HG02763 (cell line): ENCODE results near the gene ZDHHC4.

Experiments used
- ATAC-seq: cut with Tn5 transposase; IDR thresholded peaks from one replicate; pipeline ENCODE4 v1.9.1; 2021; ENCODE audit warnings: mild to moderate bottlenecking, moderate library complexity; ENCODE audit not compliant: unreplicated experiment

The ZDHHC4 gene

DNA sequence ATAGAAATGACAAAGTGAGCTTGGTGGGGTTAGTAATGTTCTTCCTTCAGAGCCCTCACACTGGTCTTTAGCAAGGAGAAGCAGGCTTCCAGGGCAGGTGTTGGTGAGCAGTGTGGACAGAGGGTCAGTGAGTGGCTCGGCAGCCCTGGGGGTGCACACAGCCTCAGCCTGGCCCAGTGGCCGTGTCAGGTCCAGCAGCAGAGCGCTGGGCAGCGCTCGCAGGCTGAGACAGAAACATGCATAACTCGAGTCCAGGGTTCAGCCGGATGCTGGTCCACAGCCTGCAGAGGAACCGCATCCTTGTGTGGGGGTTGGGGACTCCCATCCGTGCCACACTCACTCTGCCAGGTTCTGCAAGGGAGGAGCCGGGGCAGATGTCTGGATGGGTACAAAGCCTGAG is 27.2 kb downstream of the ZDHHC4 start:
- ATAC-seq: no peak

GRCh38 chr7:6606866-6607583 is 29.8 kb downstream of the ZDHHC4 start:
- no peak for ATAC-seq

- ATAC-seq: no peak
Measured at GRCh38 chr7:6607651-6608051, 30.4 kb downstream of the ZDHHC4 start.

DNA sequence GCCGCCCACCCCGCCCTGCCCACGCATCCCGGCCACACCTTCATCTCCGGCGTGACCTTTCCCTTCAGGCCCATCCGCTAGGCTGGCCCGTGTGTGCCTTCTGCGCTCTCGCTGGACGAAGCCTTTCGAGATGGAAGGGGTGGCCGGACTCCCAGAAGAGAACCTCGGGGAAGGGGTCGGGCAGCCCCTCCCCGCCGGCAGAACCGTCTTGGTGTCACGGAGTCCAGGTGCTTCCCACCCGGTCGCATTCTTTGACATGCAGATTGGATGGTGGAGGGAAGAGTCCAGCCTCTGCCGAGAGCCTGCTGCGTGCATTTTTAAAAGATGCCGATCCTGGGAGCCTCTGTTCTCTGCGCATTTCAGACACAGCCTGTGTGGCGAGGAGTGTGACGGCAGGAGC is 30.8 kb downstream of the ZDHHC4 start:
- ATAC-seq: no peak

- no peak for ATAC-seq
Measured at GRCh38 chr7:6608794-6609193, 31.5 kb downstream of the ZDHHC4 start.

DNA sequence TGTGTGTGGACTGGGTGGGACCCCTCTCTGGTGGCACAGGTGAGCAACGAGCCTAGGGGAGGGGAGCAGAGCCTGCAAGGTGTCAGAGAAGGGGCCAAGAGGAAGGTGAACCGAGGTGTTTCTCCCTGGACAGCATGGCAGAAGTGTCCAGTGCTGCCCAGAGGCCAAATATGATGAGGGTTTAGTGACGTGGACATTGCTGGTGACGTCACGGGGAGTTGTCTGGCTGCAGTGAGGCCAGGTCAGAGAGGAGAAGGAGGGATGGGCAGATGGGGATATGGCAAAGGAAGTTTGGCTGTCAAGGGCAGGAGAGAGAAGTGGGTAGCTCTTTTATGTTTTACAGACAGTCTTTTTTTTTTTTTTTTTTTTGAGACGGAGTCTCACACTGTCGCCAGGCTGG is 35.6 kb downstream of the ZDHHC4 start:
- ATAC-seq: no peak

DNA sequence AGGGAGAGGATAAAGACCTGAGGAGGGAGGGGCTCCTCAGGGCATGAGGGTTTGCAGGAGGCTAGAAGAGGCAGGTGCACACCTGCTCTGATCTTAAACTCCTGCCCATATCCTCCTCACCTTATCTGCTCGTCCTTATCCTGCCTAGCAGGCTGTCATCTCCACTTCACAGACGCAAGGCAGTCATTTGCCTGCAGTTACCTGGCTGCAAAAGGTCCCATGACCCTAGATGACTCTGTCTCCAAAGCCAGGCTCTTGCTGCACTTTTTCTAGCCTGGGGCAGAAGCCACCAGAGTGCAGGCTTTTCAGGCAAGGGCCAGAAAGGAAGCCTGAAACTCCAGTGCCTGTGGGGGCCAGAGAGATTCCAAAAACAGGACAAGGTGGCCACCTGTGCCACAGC is 36.5 kb downstream of the ZDHHC4 start:
- ATAC-seq: no peak

GRCh38 chr7:6614953-6615722 is 37.9 kb downstream of the ZDHHC4 start, which contains the start of gene ZNF853:
Gene ZNF853, plus strand, starts transcription at chr7:6615610. Its CDS starts 565 bp downstream, at chr7:6616175.
- ATAC-seq: no peak

DNA sequence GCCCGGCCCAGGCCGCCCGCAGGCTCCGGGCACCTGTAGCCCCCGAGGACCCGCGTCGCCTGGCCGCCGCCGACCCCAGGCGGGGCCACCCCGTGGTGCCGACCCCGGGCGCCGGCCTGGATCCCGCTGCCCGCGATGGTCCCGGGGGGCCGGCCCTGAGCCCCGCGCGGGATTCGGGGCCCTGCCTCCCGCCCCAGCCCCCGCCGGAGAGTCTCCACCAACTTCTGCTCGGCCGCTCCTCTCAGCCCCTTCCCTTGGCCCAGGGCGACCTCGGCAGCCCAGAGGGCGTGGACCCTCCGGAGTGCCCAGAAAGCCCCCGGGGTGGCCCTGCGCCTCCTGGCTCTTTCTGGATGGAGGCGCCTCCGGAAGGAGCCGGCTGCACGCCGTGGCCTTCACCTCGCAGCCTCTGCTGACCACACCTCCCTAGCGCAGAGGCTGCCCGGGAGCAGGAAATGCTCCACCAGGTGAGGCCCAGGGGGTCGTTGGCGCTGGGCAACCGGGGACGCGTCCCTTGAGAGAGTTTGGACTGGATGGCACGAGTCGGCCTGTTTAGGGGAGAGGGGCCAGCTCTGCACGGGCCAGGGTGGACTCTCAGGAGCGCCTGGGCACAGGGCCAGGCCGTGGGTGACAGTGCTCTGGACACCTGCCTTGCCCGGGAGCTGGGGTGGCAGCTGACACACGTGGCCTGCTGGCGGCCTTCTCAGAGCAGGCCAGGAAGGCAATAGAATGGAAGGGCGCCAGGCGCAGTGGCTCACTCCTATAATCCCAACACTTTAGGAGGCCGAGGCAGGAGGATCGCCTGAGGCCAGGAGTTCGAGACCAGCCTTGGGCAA is 38.7 kb downstream of the ZDHHC4 start:
- no peak for ATAC-seq

DNA sequence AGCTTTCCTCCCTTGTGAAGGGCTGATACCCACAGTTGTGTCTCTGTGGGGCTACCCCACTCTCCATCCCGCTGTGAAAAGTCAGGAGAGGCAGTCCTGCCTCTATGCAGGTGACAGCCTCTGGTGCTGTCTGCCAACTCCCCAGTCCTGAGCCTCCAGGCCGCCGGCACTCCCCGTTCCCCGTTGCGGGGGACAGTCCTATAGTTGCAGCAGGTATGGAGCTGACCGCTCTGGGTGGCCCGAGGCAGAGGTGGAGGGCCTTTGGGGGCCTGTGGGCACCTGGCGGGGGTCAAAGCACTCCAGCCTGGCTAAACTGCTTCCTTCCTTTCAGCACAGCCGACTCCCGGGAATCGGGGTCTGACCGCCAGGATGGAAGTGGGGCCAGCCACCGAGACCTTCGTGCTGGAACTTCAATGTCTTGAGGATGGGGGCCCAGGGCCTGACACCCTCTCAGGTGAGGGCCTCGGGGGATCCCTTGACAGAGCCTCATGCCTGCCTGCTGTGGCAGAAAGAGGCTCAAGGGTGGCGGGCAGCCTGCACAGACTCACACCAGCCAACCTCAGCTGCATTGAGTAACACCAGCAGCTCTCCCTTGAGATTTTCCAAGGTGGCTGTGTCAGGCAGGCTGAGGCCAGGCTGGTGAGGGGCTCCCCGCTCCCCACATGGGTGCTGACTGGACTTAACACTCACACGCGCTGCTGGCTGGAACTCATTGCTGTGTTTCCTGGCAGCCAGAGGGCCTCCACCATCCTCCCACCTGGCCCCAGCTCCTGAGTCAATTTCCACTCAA is 39.8 kb downstream of the ZDHHC4 start:
- ATAC-seq: no peak

GRCh38 chr7:6618621-6619020 is 41.4 kb downstream of the ZDHHC4 start:
- no peak for ATAC-seq

- no peak for ATAC-seq
Measured at GRCh38 chr7:6619961-6620360, 42.7 kb downstream of the ZDHHC4 start.

GRCh38 chr7:6621195-6622133 is 44.2 kb downstream of the ZDHHC4 start:
- ATAC-seq: no peak

GRCh38 chr7:6622134-6622710 is 45.0 kb downstream of the ZDHHC4 start:
- ATAC-seq: no peak

- ATAC-seq: no peak
Measured at GRCh38 chr7:6623589-6624245, 46.5 kb downstream of the ZDHHC4 start.

GRCh38 chr7:6624246-6624611 is 47.0 kb downstream of the ZDHHC4 start:
- no peak for ATAC-seq

DNA sequence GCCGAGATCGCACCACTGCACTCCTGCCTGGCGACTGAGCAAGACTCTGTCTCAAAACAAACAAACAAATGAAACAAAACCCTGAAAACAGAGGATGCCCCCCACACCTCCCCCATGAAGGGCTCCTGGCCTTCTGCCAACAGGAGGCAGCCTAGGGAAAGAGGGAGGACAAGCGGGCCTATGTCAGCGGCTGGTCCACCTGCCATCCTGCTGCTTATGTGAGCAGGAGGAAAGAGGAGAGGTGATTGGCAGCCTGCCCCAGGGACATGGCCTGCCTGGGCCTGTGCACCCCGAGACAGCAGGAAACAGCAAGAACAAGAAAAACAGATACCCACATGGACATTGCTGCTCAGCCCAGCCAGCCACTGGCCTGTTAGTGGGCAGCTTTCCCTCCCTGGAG is 50.8 kb downstream of the ZDHHC4 start:
- ATAC-seq: no peak

DNA sequence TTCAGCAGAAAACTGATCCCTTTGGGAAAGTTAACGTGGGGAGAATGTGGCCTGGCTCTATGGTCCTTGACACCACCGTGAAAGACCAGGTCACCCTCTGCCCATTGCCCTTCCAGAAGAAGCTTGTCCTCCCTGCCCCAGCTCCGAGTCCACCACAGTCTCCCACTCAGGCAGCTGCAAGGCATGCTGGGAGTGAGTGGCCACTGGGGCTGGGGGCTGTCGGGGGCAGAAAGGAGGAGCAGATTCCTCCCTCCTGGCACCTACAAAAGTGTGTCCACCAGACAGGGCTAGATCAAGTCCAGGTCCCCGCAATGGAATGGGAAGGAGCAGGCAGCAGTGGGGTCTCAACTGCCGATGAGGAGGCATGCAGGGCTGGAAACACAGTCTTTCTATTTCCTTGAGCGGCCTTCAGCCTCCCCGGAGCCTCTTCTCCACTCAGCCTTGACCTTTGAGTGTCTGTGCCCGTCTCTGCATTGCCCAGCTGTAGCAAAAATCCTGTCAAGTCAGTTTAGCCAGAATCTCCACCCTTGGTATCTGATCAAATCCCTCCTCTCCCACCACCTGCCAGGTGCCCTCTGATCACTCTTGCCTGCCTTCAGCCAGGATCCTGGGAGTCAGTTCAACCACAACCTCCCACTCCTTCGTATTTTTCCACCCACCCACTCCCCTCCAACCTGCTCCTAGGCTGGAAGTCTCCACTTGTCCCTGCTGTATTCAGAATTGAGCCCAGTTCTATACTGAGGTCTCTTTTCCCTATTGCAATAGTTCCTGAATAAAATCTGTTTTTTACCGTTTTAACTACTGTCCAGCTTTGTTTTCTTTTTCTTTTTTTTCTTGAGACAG is 53.0 kb downstream of the ZDHHC4 start:
- no peak for ATAC-seq
